Measurements from ENCODE around the gene DCHS1.

The DCHS1 gene

GRCh38 chr11:6673523-6674218 is 18.1 kb upstream of the DCHS1 start:
- no peak for DNase-seq (ENCODE audit: low read depth, low spot score)
- H3K27ac ChIP-seq, result no peak overlapping the region

GRCh38 chr11:6671991-6672390 is 16.4 kb upstream of the DCHS1 start:
- H3K27ac ChIP-seq, result no peak overlapping the region
- no peak for DNase-seq (ENCODE audit: low read depth, low spot score)

GRCh38 chr11:6670202-6670830 is 14.7 kb upstream of the DCHS1 start:
- no peak overlapping the region for H3K27ac ChIP-seq
- no peak for DNase-seq (ENCODE audit: low read depth, low spot score)

GRCh38 chr11:6667733-6668374 is 12.2 kb upstream of the DCHS1 start:
- H3K27ac ChIP-seq, result no peak overlapping the region
- DNase-seq (ENCODE audit: low read depth, low spot score), result no peak

- no peak overlapping the region for H3K27ac ChIP-seq
- DNase-seq (ENCODE audit: low read depth, low spot score), result no peak
Observed at GRCh38 chr11:6666302-6667183, 10.9 kb upstream of the DCHS1 start.

GRCh38 chr11:6664551-6664950 is 8.9 kb upstream of the DCHS1 start:
- no peak overlapping the region for H3K27ac ChIP-seq
- DNase-seq (ENCODE audit: low read depth, low spot score), result no peak

GRCh38 chr11:6663794-6664469 is 8.3 kb upstream of the DCHS1 start:
- H3K27ac ChIP-seq, result no peak overlapping the region
- no peak for DNase-seq (ENCODE audit: low read depth, low spot score)

GRCh38 chr11:6660712-6661111 is 5.1 kb upstream of the DCHS1 start:
- no peak for DNase-seq (ENCODE audit: low read depth, low spot score)
- no peak overlapping the region for H3K27ac ChIP-seq

GRCh38 chr11:6658647-6659046 is 3.0 kb upstream of the DCHS1 start:
- no peak for DNase-seq (ENCODE audit: low read depth, low spot score)
- H3K27ac ChIP-seq, result no peak overlapping the region

GRCh38 chr11:6657346-6657745 is 1.7 kb upstream of the DCHS1 start:
- no peak overlapping the region for H3K27ac ChIP-seq
- no peak for DNase-seq (ENCODE audit: low read depth, low spot score)

- no peak for DNase-seq (ENCODE audit: low read depth, low spot score)
Observed at GRCh38 chr11:6656936-6657335, 1.3 kb upstream of the DCHS1 start.

GRCh38 chr11:6656584-6656915 is 941 bp upstream of the DCHS1 start:
- DNase-seq (ENCODE audit: low read depth, low spot score), result no peak
- H3K27ac ChIP-seq, result no peak overlapping the region

More at GRCh38 chr11:6656936-6657335, 1.3 kb upstream of the DCHS1 start:
- no peak overlapping the region for H3K27ac ChIP-seq

- no peak for DNase-seq (ENCODE audit: low read depth, low spot score)
- H3K27ac ChIP-seq, result no peak overlapping the region
Observed at GRCh38 chr11:6655020-6655789, 404 bp downstream of the DCHS1 start.

GRCh38 chr11:6654281-6655019 is 1.2 kb downstream of the DCHS1 start:
- DNase-seq (ENCODE audit: low read depth, low spot score), result no peak

GRCh38 chr11:6653656-6654055 is 2.0 kb downstream of the DCHS1 start:
- H3K27ac ChIP-seq, result no peak overlapping the region
- no peak for DNase-seq (ENCODE audit: low read depth, low spot score)

More at GRCh38 chr11:6654281-6655019, 1.2 kb downstream of the DCHS1 start:
- no peak overlapping the region for H3K27ac ChIP-seq

GRCh38 chr11:6653097-6653496 is 2.5 kb downstream of the DCHS1 start:
- no peak overlapping the region for H3K27ac ChIP-seq
- no peak for DNase-seq (ENCODE audit: low read depth, low spot score)

GRCh38 chr11:6652182-6652581 is 3.4 kb downstream of the DCHS1 start:
- DNase-seq (ENCODE audit: low read depth, low spot score), result no peak
- H3K27ac ChIP-seq, result no peak overlapping the region

- no peak for DNase-seq (ENCODE audit: low read depth, low spot score)
- no peak overlapping the region for H3K27ac ChIP-seq
Observed at GRCh38 chr11:6650980-6651379, 4.6 kb downstream of the DCHS1 start.

- no peak overlapping the region for H3K27ac ChIP-seq
- no peak for DNase-seq (ENCODE audit: low read depth, low spot score)
Observed at GRCh38 chr11:6650104-6650503, 5.5 kb downstream of the DCHS1 start.
